NCI-H510A treated with DMSO at 0.1 percent for 48 hours (cell line): ENCODE data around the gene TLX2.

Source experiments
- DNase-seq: peaks from one replicate; lab custom pipeline; 2025; lab: John Stamatoyannopoulos, UW

TLX2 gene

GRCh38 chr2:74511104-74511989, 2.9 kb upstream of the TLX2 start:
- DNase-seq, result no peak

GRCh38 chr2:74512744-74513604, 1.3 kb upstream of the TLX2 start:
- no peak for DNase-seq

DNA sequence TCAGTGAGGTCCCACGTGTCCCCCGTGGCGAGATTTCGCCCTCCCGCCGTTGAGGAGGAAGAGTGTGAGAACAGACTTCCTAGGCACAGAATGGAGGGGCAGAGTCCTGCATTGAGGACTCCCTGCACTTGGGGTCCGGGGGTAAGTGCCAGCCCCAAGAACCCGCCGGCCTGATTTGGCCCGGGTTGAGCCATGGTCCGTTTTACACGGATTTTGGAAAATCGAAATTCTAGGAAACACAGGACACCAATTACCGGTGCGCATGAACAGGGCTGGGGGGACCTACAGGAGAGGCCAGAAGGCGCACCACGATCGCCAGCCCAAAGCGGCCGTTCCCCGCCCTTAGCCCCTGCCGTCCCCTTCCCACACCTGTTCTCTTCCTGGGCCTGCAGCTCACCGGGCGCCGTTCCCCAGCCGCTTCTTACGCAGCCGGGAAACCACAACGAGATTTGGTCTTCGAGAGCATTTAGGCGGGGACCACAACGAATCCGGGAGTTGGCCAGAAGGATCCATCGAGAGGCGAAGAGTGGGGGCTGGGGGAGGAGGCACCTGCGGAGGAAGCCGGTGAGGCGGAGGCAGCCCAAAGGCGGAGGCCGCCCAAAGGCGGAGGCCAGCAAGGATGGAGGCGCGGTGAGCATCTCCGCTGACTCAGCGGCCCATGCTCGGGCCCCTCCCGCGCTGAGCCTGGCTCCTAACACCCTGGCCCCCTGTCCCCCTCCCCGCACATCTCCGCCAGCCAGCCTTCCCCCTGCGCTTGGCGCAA, 464 bp upstream of the TLX2 start:
- peak; percentile 18 for DNase-seq

DNA sequence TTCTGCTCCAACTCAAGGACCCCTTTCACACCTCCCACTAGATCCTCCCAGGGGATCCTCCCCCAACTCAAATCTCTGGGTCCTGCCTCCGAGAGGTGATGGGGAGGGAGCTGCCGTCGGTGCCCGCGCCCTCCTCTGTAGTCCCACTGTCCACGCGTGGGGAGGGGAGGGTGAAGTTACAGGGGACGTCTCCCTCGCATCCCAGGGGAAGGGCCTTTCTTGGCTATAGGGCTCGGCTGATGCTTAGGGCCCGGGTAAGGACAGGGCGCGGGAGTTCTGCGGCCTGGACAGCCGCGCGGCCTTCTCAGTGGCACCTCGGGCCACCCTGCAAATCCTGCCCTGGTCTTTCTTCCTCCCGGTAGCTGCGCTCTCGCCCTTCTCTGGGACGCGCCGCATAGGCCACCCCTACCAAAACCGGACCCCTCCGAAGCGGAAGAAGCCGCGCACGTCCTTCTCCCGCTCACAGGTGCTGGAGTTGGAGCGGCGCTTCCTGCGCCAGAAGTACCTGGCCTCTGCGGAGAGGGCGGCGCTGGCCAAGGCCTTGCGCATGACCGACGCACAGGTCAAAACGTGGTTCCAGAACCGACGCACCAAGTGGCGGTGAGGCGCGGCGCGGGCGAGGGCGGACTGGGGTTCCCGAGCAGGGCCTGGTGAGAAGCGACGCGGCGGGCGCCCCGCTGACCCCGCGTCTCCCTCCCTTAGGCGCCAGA, 1.2 kb downstream of the TLX2 start:
- no peak for DNase-seq

DNA sequence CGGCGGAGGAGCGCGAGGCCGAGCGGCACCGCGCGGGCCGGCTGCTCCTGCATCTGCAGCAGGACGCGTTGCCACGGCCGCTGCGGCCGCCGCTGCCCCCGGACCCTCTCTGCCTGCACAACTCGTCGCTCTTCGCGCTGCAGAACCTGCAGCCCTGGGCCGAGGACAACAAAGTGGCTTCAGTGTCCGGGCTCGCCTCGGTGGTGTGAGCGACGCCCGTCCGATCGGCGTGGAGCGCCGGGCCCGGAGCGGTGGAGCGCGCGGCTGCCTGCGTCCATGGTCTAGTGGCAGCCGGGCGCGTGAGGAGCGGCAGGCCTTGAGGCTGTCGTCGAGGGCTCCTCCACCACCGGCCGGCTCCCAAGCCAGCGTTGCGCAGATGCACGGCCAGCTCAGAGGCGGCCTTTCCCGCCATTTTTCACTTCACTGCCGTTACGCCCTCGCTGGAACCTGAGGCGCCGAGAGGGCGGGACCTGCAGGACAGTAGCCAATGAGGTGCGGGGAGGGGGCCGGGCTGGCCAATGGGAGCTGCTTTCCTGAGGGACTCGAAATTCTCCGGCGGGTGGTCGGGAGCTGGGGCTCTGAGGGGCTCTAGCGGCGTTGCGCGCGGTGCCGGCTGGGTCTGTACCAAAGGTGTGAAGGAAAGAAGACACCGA, 1.9 kb downstream of the TLX2 start:
- DNase-seq, result peak; percentile 41

GRCh38 chr2:74516650-74517049, 2.4 kb downstream of the TLX2 start:
- no peak for DNase-seq

- DNase-seq, result no peak
These were observed 8.3 kb downstream of the TLX2 start for GRCh38 chr2:74522516-74522915.

DNA sequence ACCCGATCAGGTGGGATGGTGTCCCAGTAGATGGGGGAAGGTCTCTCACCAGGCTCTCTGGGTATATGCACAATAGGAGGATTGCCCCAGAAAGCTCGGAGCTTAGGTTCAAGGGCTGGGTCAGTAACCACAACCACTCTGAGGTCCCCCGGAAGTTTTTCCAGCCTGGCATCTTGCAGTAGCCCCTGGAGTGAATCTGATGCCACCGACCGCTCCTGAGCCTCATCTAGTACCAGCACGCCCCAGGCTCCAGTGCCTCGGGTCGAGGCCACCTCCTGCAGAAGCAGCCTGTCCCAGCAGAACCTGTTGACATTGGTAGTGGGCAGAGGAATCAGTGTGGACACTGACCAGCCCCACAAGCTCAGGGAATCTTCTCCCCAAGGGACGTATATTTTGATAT, 9.8 kb downstream of the TLX2 start:
- no peak for DNase-seq

- DNase-seq, result no peak
These were observed 10.9 kb downstream of the TLX2 start for GRCh38 chr2:74524955-74525716.

GRCh38 chr2:74525717-74526648, 11.7 kb downstream of the TLX2 start, which contains the start of gene DQX1:
DQX1 (minus strand) TSS chr2:74526231; CDS start chr2:74525729, 502 bp downstream.
- no peak for DNase-seq

GRCh38 chr2:74526649-74527230, 12.5 kb downstream of the TLX2 start:
- DNase-seq, result no peak

- DNase-seq, result no peak
These were observed 13.5 kb downstream of the TLX2 start for GRCh38 chr2:74527741-74528140.

DNA sequence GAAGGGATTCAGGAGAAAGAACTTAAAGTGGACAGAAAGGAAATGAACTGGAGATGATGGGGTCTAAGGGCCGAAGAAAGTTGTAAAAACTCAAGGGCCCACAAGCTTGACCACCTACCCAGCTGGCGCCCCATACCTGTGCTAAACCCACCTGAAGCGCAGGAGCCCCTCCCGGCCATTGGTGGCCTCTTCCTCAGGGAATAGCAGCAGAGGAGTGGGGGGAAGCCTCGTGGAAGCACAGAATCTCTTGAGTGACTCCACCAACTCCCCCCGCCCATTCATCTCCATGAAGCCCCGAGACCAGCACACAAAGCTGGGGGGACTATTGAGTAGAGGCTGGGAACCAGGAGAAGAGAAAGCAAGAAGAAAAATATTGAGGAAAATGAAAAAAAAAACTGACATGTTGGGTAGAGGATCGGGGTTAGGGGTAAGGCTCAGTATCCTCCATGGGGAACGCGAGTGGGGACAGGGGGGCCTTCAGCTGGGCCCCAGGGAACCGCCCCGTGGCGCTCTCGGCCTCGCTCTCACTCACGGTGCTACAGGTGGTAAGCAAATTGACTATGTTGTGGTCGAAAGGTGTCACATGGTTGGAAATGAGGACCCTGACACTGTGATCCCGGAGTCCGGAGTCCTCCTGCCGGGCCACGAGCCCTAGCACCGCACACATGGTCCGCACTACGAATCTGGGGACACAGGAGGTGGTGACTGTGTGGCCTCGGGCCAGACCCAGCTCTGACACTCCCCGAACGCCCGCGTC, 14.5 kb downstream of the TLX2 start:
- no peak for DNase-seq

DNA sequence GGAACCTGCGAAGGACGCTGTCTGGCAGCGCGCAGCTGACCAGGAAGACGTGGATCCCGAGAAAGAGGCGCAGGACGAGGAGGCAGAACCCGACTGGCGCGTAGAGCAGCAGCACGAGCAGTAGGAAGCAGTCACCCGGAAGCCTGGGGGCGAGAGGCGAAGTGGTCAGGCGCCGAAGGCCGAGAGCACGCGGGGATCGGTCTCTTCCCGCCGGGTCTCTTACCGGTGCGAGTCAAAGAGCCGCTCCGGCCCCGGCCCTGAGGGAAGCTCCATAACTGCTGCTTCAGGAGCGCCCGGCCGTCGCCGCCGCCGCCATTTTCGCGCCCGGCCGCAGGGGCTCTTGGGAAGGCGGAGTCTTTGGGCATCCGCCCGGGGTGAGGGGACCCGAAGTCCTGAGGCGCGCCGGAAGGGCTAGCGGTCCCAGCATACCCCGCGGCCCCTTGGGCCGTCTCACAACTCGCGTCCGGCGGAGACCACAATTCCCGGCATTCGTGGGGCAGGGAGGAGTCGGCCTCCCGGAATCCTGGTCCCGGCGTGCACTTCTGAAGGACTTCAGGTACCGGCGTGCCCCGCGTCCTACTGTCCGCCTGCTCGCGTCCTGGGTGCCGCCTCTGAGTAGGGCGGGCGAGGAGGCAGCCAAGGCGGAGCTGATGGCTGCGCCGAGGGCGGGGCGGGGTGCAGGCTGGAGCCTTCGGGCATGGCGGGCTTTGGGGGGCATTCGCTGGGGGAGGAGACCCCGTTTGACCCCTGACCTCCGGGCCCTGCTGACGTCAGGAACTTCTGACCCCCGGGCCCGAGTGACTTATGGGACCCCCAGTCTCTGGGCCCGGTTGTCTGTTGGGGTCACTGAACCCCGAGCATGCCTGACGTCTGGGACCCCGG, 15.3 kb downstream of the TLX2 start, which contains the start of the genes AUP1 and HTRA2:
Gene AUP1 (minus strand): TSS at position 350 of the 882 bp plus-strand sequence. CDS start 77 bp downstream, at position 273.
Gene HTRA2 (plus strand): TSS at position 577 of the 882 bp plus-strand sequence. CDS start 74 bp downstream, at position 651.
- DNase-seq, result peak; percentile 96

- DNase-seq, result peak; percentile 40
These were observed 16.3 kb downstream of the TLX2 start for GRCh38 chr2:74530239-74531187.
